Measurements from ENCODE around the gene ZKSCAN1. TPM values are rescaled to one million over a fixed set of nuclear protein-coding genes. Genes with fewer than 3 reads are reported as not detected.

Gene ZKSCAN1
- total and polyA plus RNA-seq, 7 donors, result 8.4 to 32.7 (median 27.8) TPM

GRCh38 chr7:99992330-99993038, 22.9 kb upstream of the ZKSCAN1 start:
- no peaks in the 10 kb centered on the region for H3K9me3 ChIP-seq
- TF ChIP-seq POLR2AphosphoS5 (IDR thresholded peaks at IDR 0.05), result no peak
- no peak for TF ChIP-seq POLR2A (IDR thresholded peaks at IDR 0.05)
- no peak for TF ChIP-seq EP300 (IDR thresholded peaks at IDR 0.05)
- no peak for TF ChIP-seq CTCF (IDR thresholded peaks at IDR 0.05)
- intact Hi-C loops (cut with DNase I), result loop anchor here (5.0 kb wide), 2 partner anchors 80 to 135 kb away; partner anchors contain the start of gene MBLAC1
- peaks cover 0 to 22% (median 9%) of the 10 kb centered on the region in 4 donors for H3K4me1 ChIP-seq
- no peaks in the 10 kb centered on the region for H3K27me3 ChIP-seq
- no peaks in the 10 kb centered on the region for H3K36me3 ChIP-seq
- no peak for DNase-seq
- H3K4me3 ChIP-seq, result no peak overlapping the region
- 66 to 74% methylated on average over 21 of the region's 21 CpGs for WGBS, 2 donors
- no peak overlapping the region for H3K27ac ChIP-seq

GRCh38 chr7:99994819-99995218, 20.6 kb upstream of the ZKSCAN1 start:
- H3K4me3 ChIP-seq, result no peak overlapping the region
- TF ChIP-seq CTCF (IDR thresholded peaks at IDR 0.05) (no peak), EP300 (IDR thresholded peaks at IDR 0.05) (no peak), POLR2AphosphoS5 (IDR thresholded peaks at IDR 0.05) (no peak), POLR2A (IDR thresholded peaks at IDR 0.05) (no peak)
- H3K9me3 ChIP-seq, result no peaks in the 10 kb centered on the region
- WGBS, 2 donors, result 78 to 83% methylated on average over 8 of the region's 8 CpGs
- H3K4me1 ChIP-seq, result peaks cover 0 to 25% (median 11%) of the 10 kb centered on the region in 4 donors
- H3K27ac ChIP-seq, result no peak overlapping the region
- no peak for DNase-seq
- H3K27me3 ChIP-seq, result no peaks in the 10 kb centered on the region
- no peaks in the 10 kb centered on the region for H3K36me3 ChIP-seq
- intact Hi-C loops (cut with DNase I), result loop anchor here (1.0 to 5.0 kb wide), 3 partner anchors 58 to 132 kb away; partner anchors contain the start of gene MBLAC1

GRCh38 chr7:99996755-99997544, 18.4 kb upstream of the ZKSCAN1 start:
- 59 to 66% methylated on average over 15 of the region's 15 CpGs for WGBS, 2 donors
- Histone ChIP-seq H3K4me3 (peak overlapping the region; percentile 43 to 56 (median 50)), H3K27ac (peak overlapping the region; percentile 63 to 80 (median 72)), H3K27me3 (no peaks in the 10 kb centered on the region), H3K9me3 (no peaks in the 10 kb centered on the region), H3K36me3 (no peaks in the 10 kb centered on the region), H3K4me1 (peaks cover 0 to 20% (median 6%) of the 10 kb centered on the region in 4 donors)
- intact Hi-C loops (cut with DNase I), result loop anchor here (2.0 kb wide), 1 partner anchor 18 kb away; the partner anchor contains the start of gene ZKSCAN1
- peak; percentile 10 for DNase-seq
- no peak for TF ChIP-seq POLR2AphosphoS5 (IDR thresholded peaks at IDR 0.05)
- TF ChIP-seq POLR2A (IDR thresholded peaks at IDR 0.05), result no peak
- no peak for TF ChIP-seq EP300 (IDR thresholded peaks at IDR 0.05)
- no peak for TF ChIP-seq CTCF (IDR thresholded peaks at IDR 0.05)

GRCh38 chr7:99997545-99998137, 17.8 kb upstream of the ZKSCAN1 start:
- TF ChIP-seq EP300 (IDR thresholded peaks at IDR 0.05), result no peak
- TF ChIP-seq CTCF (IDR thresholded peaks at IDR 0.05), result peak in 3 of 4 experiments; percentile 32 to 53 (median 47)
- TF ChIP-seq POLR2A (IDR thresholded peaks at IDR 0.05), result peak; percentile 36 to 37
- TF ChIP-seq POLR2AphosphoS5 (IDR thresholded peaks at IDR 0.05), result peak in 3 of 4 donors; percentile 24 to 81 (median 81)
- DNase-seq, result peak; percentile 78
- no peaks in the 10 kb centered on the region for H3K9me3 ChIP-seq
- 2 to 4% methylated on average over 35 of the region's 35 CpGs for WGBS, 2 donors
- H3K4me1 ChIP-seq, result peaks cover 0 to 20% (median 6%) of the 10 kb centered on the region in 4 donors
- H3K27me3 ChIP-seq, result no peaks in the 10 kb centered on the region
- H3K36me3 ChIP-seq, result no peaks in the 10 kb centered on the region
- peak overlapping the region; percentile 63 to 80 (median 72) for H3K27ac ChIP-seq
- intact Hi-C loops (cut with DNase I), result loop anchor here (2.0 kb wide), 2 partner anchors 17 to 83 kb away; partner anchors contain the start of genes ZKSCAN1 and ZNF3
- H3K4me3 ChIP-seq, result peak overlapping the region; percentile 43 to 56 (median 50)
